ENCODE data around the gene CHCHD1.
A peak's percentile ranks its signal among the peaks of the same experiment; 100 is the strongest.
"Not testable (repeated sequence)": the region's sequence is repeated elsewhere in the genome, so short reads cannot be mapped to it uniquely, and the experiment has no call there.

The CHCHD1 gene

DNA sequence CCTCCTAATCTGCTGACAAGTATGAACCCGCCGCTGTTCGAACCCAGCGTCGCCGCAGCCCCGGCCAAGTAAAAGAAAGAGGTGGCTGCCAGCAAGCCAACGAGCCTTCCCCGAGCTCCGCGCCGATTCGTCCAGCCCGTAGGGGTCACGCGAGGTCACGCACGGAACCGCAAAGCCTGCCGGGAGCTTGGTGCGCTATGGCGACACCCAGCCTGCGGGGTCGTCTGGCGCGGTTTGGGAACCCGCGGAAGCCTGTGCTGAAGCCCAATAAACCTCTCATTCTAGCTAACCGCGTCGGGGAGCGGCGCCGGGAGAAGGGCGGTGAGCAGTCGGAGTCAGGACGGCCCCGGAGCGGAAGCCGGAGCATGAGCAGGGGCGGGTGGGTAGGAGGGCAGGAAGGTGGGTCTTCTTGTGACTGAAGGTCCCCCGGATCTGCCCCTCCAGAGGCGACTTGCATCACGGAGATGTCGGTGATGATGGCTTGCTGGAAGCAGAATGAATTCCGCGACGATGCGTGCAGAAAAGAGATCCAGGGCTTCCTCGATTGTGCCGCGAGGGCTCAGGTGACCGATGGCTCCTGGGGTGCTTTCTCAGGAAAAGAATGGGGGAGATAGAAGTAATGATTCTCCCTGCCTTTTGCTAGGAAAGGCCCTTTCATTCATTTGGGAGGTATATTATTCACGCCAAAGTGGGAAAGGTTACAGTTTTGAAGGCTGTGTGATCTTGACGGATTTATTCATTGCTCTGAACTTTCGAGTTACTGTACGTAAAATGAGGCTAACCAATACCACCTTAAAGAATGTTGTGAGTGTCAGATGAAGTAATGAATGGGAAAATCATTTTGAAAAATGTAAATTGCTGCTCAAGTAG, at the start of gene CHCHD1:
TSS of gene CHCHD1 (plus strand) at position 170 of the 870 bp plus-strand sequence. CDS start at position 198, 28 bp downstream.
- DNase-seq: peak; percentile 92

DNA sequence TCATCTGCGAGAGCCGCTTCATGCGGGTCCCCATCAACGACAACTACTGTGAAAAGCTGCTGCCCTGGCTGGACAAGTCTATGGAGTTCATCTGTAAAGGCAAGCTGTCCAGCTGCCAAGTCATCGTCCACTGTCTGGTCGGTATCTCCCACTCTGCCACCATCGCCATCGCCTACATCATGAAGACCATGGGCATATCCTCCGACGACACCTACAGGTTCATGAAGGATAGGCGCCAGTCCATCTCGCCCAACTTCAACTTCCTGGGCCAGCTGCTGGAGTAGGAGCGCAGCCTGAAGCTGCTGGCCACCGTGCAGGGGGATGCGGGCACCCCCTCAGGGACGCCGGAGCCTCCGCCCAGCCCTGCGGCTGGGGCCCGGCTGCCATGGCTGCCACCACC, 49.4 kb upstream of the CHCHD1 start:
- no peak for DNase-seq

DNA sequence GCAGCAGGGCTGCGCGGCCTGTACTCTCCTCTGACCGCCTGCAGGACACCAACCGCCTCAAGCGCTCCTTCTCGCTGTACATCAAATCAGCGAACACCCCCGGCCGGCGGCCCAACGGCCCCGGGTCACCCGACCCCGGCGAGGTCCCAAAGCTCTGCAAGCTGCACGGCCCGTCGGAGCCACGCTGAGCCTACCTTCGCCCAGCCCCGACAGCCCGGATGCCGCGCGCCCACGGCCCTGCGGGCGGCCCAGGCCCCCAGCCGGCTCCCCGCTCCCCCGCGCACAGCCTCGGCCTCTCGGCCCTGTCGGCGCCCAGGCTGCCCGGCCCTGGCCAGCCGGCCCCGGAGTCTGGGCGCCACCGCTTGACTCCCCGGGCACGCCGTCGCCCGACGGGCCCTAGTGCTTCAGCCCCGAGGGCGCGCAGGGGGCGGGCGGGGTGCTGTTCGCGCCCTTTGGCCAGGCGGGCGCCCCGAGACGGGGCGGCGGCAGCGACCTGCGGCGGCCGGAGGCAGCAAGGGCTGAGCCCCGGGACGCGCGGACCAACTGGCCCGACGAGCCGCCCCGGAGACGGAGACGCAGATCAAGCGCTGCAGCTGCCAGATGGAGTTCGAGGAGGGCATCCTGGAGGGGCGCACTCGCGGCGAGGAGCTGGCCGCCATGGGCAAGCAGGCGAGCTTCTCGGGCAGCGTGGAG, 48.8 kb upstream of the CHCHD1 start:
- no peak for DNase-seq

DNA sequence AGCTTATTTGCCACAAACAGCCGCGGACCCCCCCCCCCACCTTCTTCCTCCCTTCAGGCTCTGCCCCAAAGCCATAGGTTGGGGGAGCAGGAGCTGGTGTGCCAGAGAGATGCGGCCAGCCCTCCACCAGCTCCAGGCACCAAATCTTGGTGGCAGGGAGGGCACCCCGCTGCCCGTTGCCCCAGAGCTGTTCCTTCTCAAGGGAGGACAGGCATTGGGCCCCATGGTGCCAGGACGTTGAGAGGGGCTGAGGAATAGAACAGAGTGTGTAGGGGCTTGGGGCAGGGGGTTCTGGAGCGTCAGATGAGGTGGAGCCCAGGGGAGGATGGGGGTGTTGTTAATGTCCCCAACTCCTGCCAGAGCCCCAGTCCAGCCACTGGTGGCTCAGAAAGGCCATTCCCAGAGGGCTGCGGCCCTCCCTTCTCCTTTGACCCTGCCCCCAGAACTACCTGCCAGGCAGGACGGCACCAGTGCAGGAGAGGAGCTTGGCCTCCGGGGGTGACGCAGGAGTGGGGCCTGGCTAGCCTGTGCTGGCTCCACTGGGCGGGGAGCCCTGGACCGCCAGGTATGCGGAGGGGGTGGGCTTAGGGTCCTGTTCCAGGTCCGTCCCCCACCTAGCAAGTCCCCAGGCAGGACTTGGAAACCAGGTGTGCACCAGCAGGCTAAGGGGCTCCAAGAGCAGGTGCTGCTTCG, 47.7 kb upstream of the CHCHD1 start:
- DNase-seq: no peak

DNA sequence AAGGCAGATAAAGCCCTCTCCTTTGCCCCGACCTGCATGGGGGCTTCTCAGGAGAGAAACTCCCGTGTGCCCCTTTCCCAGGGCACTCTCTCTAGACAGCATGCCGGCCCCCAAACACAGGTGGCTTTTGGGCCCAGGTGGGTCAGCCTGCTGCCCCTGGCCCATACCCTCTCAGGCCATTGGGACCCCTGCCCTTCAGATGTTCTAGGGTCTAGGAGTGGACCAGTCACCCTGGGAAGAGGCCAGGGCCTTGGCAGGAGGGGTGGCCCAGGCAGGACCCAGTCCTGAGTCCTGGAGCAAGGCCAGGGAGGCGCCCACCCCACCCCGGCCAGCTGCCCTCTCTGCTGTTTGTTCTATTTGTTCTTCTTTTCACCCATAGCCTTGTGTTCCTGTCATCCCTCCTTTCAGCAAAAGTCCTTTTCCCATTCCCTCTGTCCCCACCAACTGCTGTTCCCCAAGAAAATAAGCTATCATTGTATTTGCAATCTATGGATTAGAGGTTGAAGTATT, 47.0 kb upstream of the CHCHD1 start:
- DNase-seq: no peak

DNA sequence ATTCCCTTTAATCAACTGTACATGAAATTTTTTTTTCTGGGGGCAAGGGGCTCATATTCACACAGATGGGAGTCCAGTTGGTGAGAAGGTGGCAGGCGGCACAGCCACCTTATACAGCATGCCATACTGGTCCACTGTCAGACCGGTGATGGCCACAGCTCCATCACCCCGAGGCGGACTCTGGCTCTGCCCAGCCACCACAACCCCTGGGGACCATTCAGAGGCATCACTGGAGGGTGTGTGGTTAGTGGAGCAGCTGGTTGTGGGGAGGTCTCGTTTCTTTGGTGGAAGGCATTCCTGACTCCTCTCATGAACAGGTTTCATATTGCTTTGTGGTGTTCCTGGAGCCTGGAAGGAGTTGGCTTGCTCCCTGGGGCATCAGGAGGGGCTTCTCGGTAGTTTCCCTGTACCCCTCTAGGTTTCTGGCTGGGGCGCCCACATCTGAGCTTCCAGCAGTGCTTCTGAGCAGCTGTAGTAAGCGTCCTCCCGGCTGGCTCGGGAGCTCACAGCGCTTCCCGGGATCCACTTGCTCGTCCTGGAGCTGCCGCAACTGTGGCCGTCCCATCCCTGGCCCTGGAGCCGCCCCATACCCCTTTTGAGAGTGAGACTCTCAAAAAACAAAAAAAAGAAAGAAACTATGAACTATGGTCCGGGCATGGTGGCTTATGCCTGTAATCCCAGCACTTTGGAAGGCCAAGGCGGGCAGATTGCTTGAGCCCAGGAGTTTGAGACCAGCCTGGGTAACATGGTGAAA, 41.2 kb upstream of the CHCHD1 start:
- not testable (repeated sequence) for DNase-seq

DNA sequence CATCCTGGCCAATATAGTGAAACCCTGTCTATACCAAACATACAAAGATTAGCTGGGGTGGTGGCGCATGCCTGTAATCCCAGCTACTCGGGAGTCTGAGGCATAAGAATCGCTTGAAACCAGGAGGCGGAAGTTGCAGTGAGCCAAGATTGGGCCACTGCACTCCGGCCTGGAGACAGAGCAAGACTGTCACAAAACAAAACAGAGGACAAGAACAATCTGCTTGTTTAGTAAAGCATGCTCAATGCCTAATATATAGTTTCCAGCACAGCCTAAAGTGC, 39.5 kb upstream of the CHCHD1 start:
- no peak for DNase-seq

DNA sequence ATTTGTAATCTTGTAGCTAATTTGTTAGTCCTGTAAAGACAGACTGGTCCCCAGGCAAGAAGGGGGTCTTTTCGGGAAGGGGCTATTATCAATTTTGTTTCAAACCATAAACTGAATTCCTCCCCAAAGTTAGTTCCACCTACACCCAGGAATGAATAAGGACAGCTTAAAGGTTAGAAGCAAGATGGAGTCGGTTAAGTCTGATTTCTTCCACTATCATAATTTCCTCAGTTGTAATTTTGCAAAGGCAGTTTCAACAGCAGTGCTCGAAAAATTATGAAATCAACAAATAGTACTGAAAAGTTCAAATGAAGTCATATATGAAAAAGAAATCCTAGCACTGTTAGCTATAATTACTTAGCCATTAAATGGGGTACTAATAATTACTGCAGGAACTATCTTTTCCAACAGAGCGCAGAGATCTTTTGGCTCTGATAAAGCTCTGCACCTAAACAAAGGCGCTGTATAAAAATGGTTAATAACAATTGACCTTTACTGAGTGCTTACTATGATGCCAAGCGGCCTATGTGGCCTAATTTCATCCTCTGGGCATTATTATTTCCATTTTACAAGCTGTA, 38.4 kb upstream of the CHCHD1 start:
- DNase-seq: no peak

DNA sequence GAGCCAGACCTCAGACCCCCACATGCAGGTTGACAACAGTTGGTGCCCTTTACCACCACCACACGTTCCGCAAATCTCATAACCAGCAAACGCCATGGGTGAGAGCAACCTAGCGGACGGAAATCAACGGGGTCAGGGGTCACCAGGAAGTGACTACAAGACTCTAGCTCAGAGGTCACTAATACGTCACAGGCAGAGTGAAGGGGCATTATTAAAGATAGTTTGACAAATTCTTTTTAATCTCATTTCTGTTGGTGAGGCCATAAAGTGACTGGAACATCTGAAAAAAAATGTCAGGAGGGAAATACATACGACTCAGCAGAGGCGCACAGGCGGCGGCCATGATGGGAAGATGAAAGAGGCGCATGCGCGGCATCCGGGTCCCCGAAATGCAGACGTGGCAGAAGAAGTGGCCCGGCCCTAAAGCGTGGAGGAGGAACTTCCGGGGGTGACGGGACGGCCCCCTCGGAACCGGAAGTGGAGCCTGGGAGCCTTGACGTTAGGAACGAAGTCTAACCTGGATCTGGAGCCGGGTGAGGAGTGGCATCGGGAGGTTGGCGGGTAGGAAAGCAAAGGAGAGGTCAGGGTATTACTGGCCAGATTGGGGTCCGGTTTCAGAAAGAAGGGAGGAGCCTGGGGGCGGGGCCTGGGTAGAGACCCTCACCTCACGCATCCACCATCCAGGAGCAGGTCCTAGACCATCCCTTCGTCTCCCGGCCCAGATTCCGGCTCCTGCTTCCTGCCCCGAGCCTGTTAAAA, 37.8 kb upstream of the CHCHD1 start, which contains the start of gene SEC24C:
TSS of gene SEC24C (plus strand) at position 468 of the 759 bp plus-strand sequence. CDS start 2,461 bp downstream, outside the sequence.
- peak; percentile 92 for DNase-seq

DNA sequence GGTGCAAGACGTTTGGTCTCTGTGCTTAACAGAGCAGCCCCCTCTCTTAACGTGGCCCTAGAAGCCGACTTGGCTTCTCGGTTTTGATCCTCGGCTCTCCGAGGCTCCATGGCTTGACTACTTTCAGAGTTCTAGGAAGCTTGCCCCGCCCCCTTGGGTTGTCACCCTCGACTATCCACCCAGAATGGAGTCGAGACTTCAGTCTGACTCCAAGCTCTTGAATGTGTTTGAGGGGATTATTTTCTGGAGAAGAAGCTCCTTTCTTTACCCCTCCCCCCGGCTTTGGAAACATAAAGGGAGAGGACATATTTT, 37.2 kb upstream of the CHCHD1 start:
- DNase-seq: peak; percentile 68

DNA sequence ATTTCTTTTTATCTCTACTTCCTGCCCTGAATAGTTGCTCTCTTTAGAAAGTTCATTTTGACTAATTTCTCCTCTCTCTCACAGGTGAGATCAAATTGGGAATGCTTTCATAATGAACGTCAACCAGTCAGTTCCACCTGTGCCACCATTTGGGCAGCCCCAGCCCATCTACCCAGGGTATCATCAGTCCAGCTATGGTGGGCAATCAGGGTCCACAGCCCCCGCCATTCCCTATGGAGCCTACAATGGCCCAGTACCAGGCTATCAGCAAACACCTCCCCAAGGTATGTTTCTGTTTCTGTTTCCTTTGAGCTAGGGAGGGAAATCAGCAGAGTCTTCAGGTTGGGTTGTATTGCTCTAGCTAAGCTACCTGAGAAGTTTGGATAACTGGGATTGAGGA, 35.1 kb upstream of the CHCHD1 start:
- no peak for DNase-seq

DNA sequence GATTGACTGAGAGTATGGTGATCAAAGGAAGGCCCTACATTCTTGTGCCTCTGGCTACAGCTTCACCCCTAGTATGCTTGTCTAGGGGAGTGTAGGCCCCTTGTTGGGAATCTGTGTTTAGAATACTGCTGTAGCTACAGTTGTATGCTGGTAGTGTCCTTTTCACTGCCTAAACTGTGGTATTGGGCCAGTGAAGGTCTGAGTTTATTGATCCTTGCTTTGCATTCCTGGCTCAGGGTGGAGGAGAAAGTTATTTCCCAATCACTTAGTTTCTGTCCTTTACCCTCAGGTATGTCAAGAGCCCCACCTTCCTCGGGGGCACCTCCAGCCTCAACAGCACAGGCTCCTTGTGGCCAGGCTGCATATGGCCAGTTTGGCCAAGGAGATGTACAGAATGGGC, 31.0 kb upstream of the CHCHD1 start:
- no peak for DNase-seq

DNA sequence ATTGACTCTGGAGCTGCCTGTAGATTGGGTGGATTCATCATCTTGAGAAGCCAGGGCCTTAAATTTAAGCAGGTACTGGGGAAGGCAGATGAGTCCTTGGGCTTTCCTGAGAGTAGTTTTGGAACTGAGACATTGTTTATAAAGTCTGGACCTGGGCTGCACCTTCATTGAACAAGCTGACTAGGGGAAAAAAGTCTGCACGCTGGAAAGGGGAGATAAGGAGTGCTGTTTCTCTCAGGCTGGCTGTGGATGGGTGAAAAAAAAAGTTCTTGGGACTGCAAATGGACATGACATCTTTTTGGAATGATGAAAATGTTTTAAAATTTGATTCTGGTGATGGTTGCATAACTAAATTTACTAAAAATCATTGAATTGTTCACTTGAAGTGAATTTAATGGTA, 25.7 kb upstream of the CHCHD1 start:
- DNase-seq: no peak

DNA sequence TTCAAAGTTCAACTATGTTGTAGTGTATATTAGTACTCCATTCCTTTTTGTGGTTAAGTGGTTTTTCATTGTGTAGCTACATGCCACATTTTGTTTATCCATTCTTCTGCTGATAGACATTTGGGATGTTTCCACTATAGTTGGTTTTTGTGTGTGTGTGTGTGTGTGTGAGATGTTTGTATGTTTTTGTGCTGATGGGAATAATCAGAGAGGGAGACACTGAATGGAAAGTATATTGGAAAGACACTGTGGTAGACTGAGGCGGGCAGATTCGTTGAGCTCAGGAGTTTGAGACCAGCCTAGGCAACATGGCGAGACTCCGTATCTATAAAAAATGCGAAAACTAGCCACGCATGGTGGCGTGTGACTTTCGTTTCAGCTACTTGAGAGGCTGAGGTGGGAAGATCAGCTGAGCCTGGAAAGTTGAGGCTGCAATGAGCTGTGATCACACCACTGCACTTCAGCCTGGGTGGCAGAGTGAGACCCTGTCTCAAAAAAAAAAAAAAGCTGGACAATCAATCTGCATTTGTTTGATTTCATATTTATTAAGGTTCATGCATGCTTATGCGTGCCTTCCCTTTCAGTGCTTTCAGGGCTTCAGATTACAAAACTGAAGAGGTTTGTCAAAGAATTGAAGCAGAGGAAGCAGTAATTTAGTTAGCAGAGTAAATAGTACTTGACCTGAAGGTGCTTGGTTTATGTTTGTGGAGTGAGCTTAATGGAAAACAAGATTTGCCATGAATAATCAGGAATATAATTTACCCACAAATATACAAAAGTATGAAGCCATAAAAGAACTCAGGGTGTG, 22.9 kb upstream of the CHCHD1 start:
- no peak for DNase-seq

DNA sequence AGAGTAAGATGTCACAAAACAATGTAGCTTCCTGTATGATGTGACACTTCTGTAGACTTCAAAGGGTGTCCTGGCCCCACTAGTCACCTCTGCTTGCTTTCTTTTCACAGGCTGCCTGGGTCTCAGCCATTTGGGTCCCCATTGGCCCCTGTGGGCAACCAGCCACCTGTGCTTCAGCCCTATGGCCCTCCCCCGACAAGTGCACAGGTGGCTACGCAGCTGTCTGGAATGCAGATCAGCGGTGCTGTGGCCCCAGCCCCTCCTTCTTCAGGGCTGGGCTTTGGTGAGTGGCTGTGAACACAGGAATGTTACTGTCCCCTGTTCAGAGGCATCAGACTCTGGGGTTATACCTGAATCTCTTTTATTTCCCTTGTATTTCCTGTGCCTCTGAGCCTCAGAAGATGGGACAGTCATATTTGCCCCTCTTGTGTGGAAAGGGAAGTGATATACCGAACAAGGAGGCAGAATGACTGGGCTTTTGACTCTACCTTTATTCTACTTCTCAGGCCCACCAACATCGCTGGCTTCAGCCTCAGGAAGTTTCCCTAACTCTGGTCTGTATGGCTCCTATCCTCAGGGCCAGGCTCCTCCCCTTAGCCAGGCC, 22.2 kb upstream of the CHCHD1 start:
- no peak for DNase-seq

DNA sequence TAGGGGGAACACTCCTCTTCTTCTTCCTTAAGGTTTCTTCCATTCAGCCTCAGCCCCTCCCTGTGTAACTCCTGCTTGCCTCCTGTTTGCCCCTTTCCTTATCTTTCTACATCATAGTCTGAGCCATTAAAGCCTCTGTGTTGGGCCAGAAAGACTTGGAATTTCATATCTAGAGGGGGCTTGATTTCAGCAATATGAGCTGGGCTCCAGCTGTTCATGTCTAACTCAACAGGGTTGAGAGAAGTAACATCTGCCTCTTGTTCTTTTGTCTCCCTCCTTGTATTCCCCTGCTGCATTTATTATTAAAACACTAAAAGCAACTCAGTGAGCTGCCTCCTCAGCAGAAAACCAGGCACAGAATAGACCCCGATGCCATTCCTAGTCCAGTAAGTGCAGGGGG, 20.1 kb upstream of the CHCHD1 start:
- DNase-seq: no peak

DNA sequence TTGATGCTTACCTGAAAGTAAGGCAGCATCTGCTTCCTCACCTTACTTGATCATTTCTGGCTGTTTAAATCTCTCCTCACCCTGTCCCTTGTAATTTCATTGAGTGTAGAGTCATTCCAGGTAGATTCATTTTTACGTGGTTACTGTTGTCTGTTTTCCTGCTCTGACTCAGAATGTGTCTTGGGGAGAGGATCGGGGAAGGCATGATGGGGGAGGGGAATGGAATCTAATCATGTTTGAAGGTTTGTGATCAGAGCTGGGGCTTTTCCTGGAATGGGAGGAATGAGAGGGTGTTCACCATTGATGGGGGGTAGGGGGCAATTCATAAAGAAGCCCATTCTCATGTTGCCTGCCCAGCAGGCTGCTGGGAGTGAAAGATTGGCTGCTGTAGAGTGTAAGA, 18.9 kb upstream of the CHCHD1 start:
- no peak for DNase-seq

DNA sequence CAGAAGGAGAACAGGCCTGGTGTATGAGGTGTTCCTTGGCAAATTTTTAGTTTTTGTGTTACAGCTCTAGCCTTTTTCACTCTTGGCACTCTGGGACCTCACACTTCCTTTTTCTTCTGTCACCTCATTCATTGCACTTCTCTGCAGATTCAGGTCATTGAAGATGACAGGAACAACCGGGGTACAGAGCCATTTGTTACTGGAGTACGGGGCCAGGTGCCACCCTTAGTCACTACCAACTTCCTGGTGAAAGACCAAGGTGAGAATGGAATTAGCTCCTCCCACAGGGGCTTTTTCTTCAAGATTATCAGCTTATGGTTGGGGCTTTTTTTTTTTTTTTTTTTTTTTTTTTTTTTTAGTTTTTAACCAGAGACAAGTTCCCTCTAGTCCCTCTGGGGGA, 18.5 kb upstream of the CHCHD1 start:
- DNase-seq: no peak

DNA sequence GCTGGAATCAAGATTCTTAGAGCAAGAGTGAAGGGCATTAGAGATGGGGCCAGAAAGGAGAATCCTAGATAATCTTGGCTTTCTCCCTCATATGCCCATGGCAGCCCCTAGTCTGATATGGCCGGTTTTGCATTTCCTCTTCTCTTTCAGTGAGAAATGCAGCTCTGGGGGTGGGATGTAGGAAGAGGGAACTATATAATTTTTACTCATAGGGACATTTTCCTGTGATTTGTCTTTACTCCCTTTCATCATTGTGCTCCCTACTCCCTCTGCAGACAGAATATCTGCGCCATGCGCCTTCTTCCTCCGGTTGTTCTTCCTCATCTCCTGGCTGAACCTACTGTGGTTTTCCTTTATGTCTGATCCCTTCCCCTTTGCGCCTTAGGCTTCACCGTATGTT, 16.8 kb upstream of the CHCHD1 start:
- no peak for DNase-seq

DNA sequence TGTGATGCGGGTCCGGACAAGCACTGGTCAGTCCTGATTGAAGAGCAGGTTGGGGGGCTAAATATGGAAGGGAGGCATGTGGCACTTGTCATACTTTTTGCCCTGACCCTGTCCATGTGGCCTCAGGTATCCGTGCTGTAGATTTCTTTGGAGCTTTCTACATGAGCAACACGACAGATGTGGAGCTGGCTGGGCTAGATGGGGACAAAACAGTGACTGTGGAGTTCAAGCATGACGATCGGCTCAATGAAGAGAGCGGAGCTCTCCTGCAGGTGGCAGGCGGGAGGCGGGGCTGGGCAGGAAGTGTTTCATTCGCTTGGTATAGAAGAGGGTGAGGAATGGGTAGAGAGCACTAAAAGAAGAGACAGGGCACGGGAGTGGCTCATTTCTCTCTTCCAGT, 13.0 kb upstream of the CHCHD1 start:
- DNase-seq: peak; percentile 52

DNA sequence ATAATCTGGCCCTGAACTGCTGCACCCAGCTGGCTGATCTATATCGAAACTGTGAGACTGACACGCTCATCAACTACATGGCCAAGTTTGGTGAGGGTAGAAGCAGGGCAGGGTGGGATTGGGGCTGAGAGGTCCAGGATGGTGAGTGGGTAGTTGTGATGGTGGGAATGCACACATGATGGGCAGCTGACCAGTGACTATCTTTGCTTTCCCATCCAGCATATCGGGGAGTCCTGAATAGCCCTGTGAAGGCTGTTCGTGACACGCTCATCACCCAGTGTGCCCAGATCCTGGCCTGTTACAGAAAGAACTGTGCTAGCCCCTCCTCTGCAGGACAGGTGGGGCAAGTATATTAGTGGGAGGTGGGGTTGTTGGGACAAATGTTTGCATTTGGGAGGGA, 12.5 kb upstream of the CHCHD1 start:
- DNase-seq: no peak
